Trophoblast cell (in vitro differentiated cells and primary cell): ENCODE results near the gene ACO1. TPM values are rescaled to one million over a fixed set of nuclear protein-coding genes. Genes with fewer than 3 reads are reported as not detected.

Experiments
- DNase-seq, 2 donors: peaks; one replicate each; pipeline ENCODE4 v3.0.0-alpha.2; 2016
- H2AFZ ChIP-seq: 2 replicates; pipeline ENCODE4 v1.6.1; 2013; ENCODE audit warnings: low read length, moderate library complexity, mild to moderate bottlenecking; ENCODE audit not compliant: insufficient read depth, poor library complexity
- H2AK5ac ChIP-seq: 2 replicates; pipeline ENCODE4 v1.6.1; 2013; ENCODE audit warnings: mild to moderate bottlenecking, low read length
- H2BK120ac ChIP-seq: 2 replicates; pipeline ENCODE4 v1.6.1; 2013; ENCODE audit warnings: low read length, mild to moderate bottlenecking, moderate library complexity; ENCODE audit not compliant: insufficient read depth, poor library complexity
- H2BK12ac ChIP-seq: 2 replicates; pipeline ENCODE4 v1.6.1; 2013; ENCODE audit warnings: mild to moderate bottlenecking, low read length, moderate library complexity
- H2BK5ac ChIP-seq: 2 replicates; pipeline ENCODE4 v1.6.1; 2013; ENCODE audit warnings: low read length, low read depth, moderate library complexity, mild to moderate bottlenecking; ENCODE audit not compliant: poor library complexity
- H3K14ac ChIP-seq: 2 replicates; pipeline ENCODE4 v1.6.1; 2013; ENCODE audit warnings: mild to moderate bottlenecking, low read length
- H3K18ac ChIP-seq: 2 replicates; pipeline ENCODE4 v1.6.1; 2013; ENCODE audit warnings: mild to moderate bottlenecking, low read length
- H3K23ac ChIP-seq: 2 replicates; pipeline ENCODE4 v1.6.1; 2013; ENCODE audit warnings: low read length
- H3K27ac ChIP-seq: 2 replicates; pipeline ENCODE4 v1.5.1; 2013; ENCODE audit warnings: low read depth, mild to moderate bottlenecking, inconsistent platforms, low read length, moderate library complexity
- H3K27me3 ChIP-seq: 2 replicates; pipeline ENCODE4 v1.6.1; 2013; ENCODE audit warnings: inconsistent platforms, mild to moderate bottlenecking, low read length, moderate library complexity; ENCODE audit not compliant: insufficient read depth
- H3K36me3 ChIP-seq, 2 experiments: 1 replicate in 1 of 2; 2 replicates in 1 of 2; pipeline ENCODE4 v1.6.1; 2013; ENCODE audit warnings: low read length in 2 of 2, mild to moderate bottlenecking in 2 of 2, moderate library complexity in 1 of 2; ENCODE audit not compliant: insufficient read depth in 2 of 2, control insufficient read depth in 1 of 2
- H3K4ac ChIP-seq: 2 replicates; pipeline ENCODE4 v1.6.1; 2013; ENCODE audit warnings: low read depth, mild to moderate bottlenecking, low read length, moderate library complexity
- H3K4me1 ChIP-seq, 2 experiments: 1 replicate in 1 of 2; 2 replicates in 1 of 2; pipeline ENCODE4 v1.6.1; 2013; ENCODE audit warnings: low read length in 2 of 2, mild to moderate bottlenecking in 2 of 2, moderate library complexity in 1 of 2; ENCODE audit not compliant: insufficient read depth in 2 of 2, control insufficient read depth in 1 of 2
- H3K4me2 ChIP-seq: 2 replicates; pipeline ENCODE4 v1.6.1; 2013; ENCODE audit warnings: inconsistent platforms, mild to moderate bottlenecking, low read length, moderate library complexity
- H3K4me3 ChIP-seq: 2 replicates; pipeline ENCODE4 v1.5.1; 2013; ENCODE audit warnings: mild to moderate bottlenecking, low read depth, low read length, inconsistent platforms
- H3K79me1 ChIP-seq: one replicate; pipeline ENCODE4 v1.6.1; 2013; ENCODE audit warnings: low read length
- H3K79me2 ChIP-seq: 2 replicates; pipeline ENCODE4 v1.6.1; 2013; ENCODE audit warnings: low read length, mild to moderate bottlenecking; ENCODE audit not compliant: control insufficient read depth, insufficient read depth, poor library complexity
- H3K9ac ChIP-seq: 2 replicates; pipeline ENCODE4 v1.6.1; 2013; ENCODE audit warnings: mild to moderate bottlenecking, low read length
- H3K9me3 ChIP-seq: 2 replicates; pipeline ENCODE4 v1.6.1; 2013; ENCODE audit warnings: low read depth, mild to moderate bottlenecking, control low read depth, inconsistent platforms, low read length; ENCODE audit not compliant: insufficient read depth
- H4K12ac ChIP-seq: 2 replicates; pipeline ENCODE4 v1.6.1; 2013; ENCODE audit warnings: low read depth, mild to moderate bottlenecking, low read length, moderate library complexity
- H4K8ac ChIP-seq: 2 replicates; pipeline ENCODE4 v1.6.1; 2013; ENCODE audit warnings: low read depth, mild to moderate bottlenecking, low read length, moderate library complexity
- H4K91ac ChIP-seq: one replicate; pipeline ENCODE4 v1.6.1; 2013; ENCODE audit warnings: low read depth, mild to moderate bottlenecking, low read length, moderate library complexity
- WGBS: extraction: QIAGEN DNeasy Blood & Tissue Kit; methylation state at CpG from one replicate; pipeline ENCODE4 v1.1.7; 2013; ENCODE audit warnings: missing lambda C conversion rate; ENCODE audit not compliant: insufficient read length, insufficient coverage; ENCODE audit errors: extremely low coverage; 5-methylcytosine and 5-hydroxymethylcytosine counted together
- polyA plus RNA-seq: library from polyadenylated mRNA; stranded (reverse); fragments of 200-250 nt; gene quantifications from 2 replicates; pipeline ENCODE4 v1.2.3, GENCODE V29; 2013

ACO1 gene
- 23.6 and 24.3 TPM in 2 replicates for polyA plus RNA-seq

- Histone ChIP-seq H4K91ac (peak within 1 kb of the TSS; percentile 5), H3K27me3 (no peaks in the 10 kb centered on the region), H3K4me3 (peak within 1 kb of the TSS; percentile 91), H4K12ac (peak within 1 kb of the TSS; percentile 9), H3K36me3 (no peaks in the 10 kb centered on the region), H3K27ac (peak within 1 kb of the TSS; percentile 56), H2BK12ac (peak within 1 kb of the TSS; percentile 44), H2AK5ac (no peak within 1 kb of the TSS), H3K4ac (no peak within 1 kb of the TSS), H3K23ac (no peak within 1 kb of the TSS), H3K9ac (peak within 1 kb of the TSS; percentile 71), H4K8ac (peak within 1 kb of the TSS; percentile 85), H3K18ac (peak within 1 kb of the TSS; percentile 31), H3K9me3 (no peaks in the 10 kb centered on the region), H2AFZ (peak within 1 kb of the TSS; percentile 86), H3K79me2 (no peaks in the 10 kb centered on the region), H2BK5ac (peak within 1 kb of the TSS; percentile 32), H3K4me2 (peak within 1 kb of the TSS; percentile 95), H3K4me1 (no peaks in the 10 kb centered on the region), H3K79me1 (peaks cover 4% of the 10 kb centered on the region), H2BK120ac (peak within 1 kb of the TSS; percentile 55), H3K14ac (peak within 1 kb of the TSS; percentile 71)
- DNase-seq, result peak; percentile 93 to 97
- no CpG with 5 or more reads among the region's 73 CpGs for WGBS
Measured at GRCh38 chr9:32384364-32385151, at the start of gene ACO1. Gene ACO1 (plus strand): TSS chr9:32384643. CDS start chr9:32405507, 20,864 bp downstream.

- H3K14ac ChIP-seq, result no peak overlapping the region
- no peaks in the 10 kb centered on the region for H3K79me2 ChIP-seq
- no peak overlapping the region for H3K23ac ChIP-seq
- no peak overlapping the region for H4K91ac ChIP-seq
- no peaks in the 10 kb centered on the region for H3K27me3 ChIP-seq
- H4K12ac ChIP-seq, result no peak overlapping the region
- H3K36me3 ChIP-seq, result no peaks in the 10 kb centered on the region
- H2AFZ ChIP-seq, result no peak overlapping the region
- no peaks in the 10 kb centered on the region for H3K79me1 ChIP-seq
- no peak overlapping the region for H3K18ac ChIP-seq
- no peak overlapping the region for H2BK12ac ChIP-seq
- H3K4me3 ChIP-seq, result no peak overlapping the region
- no peak overlapping the region for H3K4me2 ChIP-seq
- no peak overlapping the region for H3K4ac ChIP-seq
- H4K8ac ChIP-seq, result no peak overlapping the region
- no peak overlapping the region for H3K27ac ChIP-seq
- DNase-seq, result peak in 1 of 2 donors; percentile 43
- no peak overlapping the region for H2BK5ac ChIP-seq
- no peaks in the 10 kb centered on the region for H3K9me3 ChIP-seq
- no peak overlapping the region for H2BK120ac ChIP-seq
- H3K9ac ChIP-seq, result no peak overlapping the region
- no CpG with 5 or more reads among the region's 6 CpGs for WGBS
- no peak overlapping the region for H2AK5ac ChIP-seq
- no peaks in the 10 kb centered on the region for H3K4me1 ChIP-seq
Measured at GRCh38 chr9:32334916-32335895, 49.2 kb upstream of the ACO1 start.

GRCh38 chr9:32339424-32339823 is 45.0 kb upstream of the ACO1 start:
- no peaks in the 10 kb centered on the region for H3K4me1 ChIP-seq
- no peaks in the 10 kb centered on the region for H3K79me1 ChIP-seq
- H2AK5ac ChIP-seq, result no peak overlapping the region
- no peak overlapping the region for H3K4me3 ChIP-seq
- no peak overlapping the region for H4K91ac ChIP-seq
- no peak overlapping the region for H3K9ac ChIP-seq
- no peak overlapping the region for H3K4ac ChIP-seq
- H3K27ac ChIP-seq, result no peak overlapping the region
- no peak overlapping the region for H2AFZ ChIP-seq
- no peaks in the 10 kb centered on the region for H3K27me3 ChIP-seq
- H3K14ac ChIP-seq, result no peak overlapping the region
- DNase-seq, result peak in 1 of 2 donors; percentile 4
- H2BK120ac ChIP-seq, result no peak overlapping the region
- no peak overlapping the region for H4K8ac ChIP-seq
- H2BK5ac ChIP-seq, result no peak overlapping the region
- no peaks in the 10 kb centered on the region for H3K9me3 ChIP-seq
- H3K18ac ChIP-seq, result no peak overlapping the region
- no peak overlapping the region for H3K4me2 ChIP-seq
- H3K23ac ChIP-seq, result no peak overlapping the region
- H3K79me2 ChIP-seq, result no peaks in the 10 kb centered on the region
- WGBS, result no CpG with 5 or more reads among the region's 2 CpGs
- H2BK12ac ChIP-seq, result no peak overlapping the region
- no peaks in the 10 kb centered on the region for H3K36me3 ChIP-seq
- no peak overlapping the region for H4K12ac ChIP-seq

- Histone ChIP-seq H3K79me1 (no peaks in the 10 kb centered on the region), H3K9me3 (no peaks in the 10 kb centered on the region), H3K18ac (no peak overlapping the region), H2BK120ac (no peak overlapping the region), H2BK12ac (no peak overlapping the region), H3K9ac (no peak overlapping the region), H2AK5ac (no peak overlapping the region), H3K4ac (no peak overlapping the region), H3K4me3 (no peak overlapping the region), H3K23ac (no peak overlapping the region), H2AFZ (no peak overlapping the region), H3K27ac (no peak overlapping the region), H3K79me2 (no peaks in the 10 kb centered on the region), H3K36me3 (no peaks in the 10 kb centered on the region), H4K12ac (no peak overlapping the region), H3K14ac (no peak overlapping the region), H4K91ac (no peak overlapping the region), H4K8ac (no peak overlapping the region), H3K4me1 (no peaks in the 10 kb centered on the region), H3K27me3 (no peaks in the 10 kb centered on the region), H3K4me2 (no peak overlapping the region), H2BK5ac (no peak overlapping the region)
- no peak for DNase-seq
- 100% methylated on average over 1 of the region's 5 CpGs for WGBS
Measured at GRCh38 chr9:32340361-32340760, 44.1 kb upstream of the ACO1 start.
